Stimulated activated CD4-positive, alpha-beta T cell treated with anti-CD3 and anti-CD28 coated beads, Interleukin-12 subunit alpha, Interleukin-12 subunit beta, amount 100 ng/mL, for 48 hours (primary cell): ENCODE results near the gene ANKRD23.
"Not testable (repeated sequence)": the region's sequence is repeated elsewhere in the genome, so short reads cannot be mapped to it uniquely, and the experiment has no call there.

Experiments used
- DNase-seq, 3 donors: peaks; one replicate each; pipeline ENCODE4 v3.0.0-alpha.2; 2020; ENCODE audit warnings: low read depth in 2 of 3, low spot score in 1 of 3

ANKRD23 gene

DNA sequence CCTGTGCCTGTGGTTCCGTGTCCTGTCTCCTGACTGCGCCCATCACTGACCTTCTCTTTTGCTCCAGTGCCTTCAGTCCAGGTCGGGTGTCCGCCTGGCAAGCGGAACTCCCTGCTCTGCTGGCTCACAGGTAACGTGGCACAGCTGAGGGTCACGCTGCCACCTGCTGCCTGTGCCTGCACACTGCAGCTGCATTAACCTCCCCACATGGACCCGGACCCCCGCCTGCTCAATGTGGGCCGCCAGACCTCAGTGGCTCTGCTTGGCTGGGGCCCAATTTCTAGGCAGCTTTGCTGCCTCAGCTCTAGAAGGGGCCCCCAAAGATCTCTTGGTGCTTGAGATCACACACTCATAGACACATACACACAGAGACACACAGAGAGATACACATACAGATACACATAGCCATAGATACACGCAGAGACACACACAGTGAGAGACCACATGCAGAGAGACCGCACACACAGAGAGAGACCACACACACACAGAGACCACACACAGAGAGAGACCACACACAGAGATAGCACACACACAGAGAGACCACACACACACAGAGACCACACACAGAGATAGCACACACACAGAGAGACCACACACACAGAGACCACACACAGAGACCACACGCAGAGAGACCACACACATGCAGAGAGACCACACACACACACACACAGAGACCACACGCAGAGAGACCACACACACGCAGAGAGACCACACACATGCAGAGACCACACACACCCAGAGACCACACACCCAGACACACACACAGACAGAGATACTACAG, 42.6 kb downstream of the ANKRD23 start:
- DNase-seq, result peak; percentile 56 to 71 (median 58)

DNA sequence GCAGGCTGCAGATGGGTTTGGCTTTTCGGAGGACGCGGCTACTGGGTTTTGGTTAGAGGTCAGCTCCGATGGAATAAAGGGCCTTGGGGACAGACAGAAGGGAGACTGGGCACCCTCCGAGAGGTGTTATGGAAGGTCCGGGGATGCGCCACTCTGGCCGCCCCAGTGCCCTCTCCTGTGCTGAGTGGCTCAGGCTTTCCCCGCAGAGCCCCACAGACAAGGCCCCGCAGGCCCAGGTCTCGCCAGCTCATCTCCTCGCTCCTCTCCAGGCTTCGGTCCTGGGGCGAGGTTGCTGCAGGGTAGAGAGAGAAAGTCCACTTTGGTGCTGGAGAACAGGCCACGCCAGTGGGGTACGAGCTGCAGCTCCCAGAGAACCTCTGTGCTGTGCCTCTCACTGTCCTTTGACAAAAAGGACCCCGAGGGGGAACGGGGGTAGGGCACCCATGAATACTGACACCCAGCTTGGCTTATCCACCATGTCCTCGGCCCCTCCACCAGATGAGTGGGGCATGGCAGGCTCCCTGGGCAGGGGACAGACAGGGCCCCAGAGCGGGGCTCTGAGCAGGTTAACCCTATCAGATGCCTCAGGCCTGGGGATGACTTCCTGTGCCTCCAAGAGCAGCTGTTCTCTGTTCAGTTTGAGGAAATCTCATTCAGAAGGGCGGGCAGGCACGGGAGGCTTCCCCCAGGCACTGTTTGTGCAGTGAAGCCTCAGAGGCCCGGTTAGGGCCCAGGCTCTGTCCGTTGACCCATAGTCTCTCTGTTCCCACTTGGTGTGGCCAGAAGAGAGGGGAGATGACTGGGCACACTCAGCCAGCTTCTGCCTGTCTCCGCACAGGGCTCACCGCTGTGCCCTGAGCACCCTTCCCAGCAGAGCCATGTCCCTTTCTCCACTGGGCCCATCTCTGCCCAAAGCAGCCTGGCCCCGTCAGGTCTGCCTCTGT, 43.5 kb downstream of the ANKRD23 start:
- DNase-seq, result no peak

DNA sequence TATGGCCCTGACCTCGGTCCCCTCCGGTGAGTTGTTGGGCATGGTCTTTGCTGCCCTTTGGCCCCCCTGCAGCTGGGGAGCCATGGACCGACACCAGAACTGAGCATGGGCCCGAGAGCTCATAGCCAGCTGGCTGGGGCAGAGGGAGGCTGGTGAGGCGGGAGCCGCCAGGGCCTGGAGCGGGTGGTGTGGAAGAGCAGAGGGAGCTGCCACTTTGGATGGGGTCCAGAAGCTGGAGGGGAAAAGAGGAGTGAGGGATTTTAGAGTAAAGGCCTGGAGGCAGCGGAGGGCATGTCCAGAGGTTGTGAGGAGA, 44.2 kb downstream of the ANKRD23 start:
- DNase-seq, result no peak

DNA sequence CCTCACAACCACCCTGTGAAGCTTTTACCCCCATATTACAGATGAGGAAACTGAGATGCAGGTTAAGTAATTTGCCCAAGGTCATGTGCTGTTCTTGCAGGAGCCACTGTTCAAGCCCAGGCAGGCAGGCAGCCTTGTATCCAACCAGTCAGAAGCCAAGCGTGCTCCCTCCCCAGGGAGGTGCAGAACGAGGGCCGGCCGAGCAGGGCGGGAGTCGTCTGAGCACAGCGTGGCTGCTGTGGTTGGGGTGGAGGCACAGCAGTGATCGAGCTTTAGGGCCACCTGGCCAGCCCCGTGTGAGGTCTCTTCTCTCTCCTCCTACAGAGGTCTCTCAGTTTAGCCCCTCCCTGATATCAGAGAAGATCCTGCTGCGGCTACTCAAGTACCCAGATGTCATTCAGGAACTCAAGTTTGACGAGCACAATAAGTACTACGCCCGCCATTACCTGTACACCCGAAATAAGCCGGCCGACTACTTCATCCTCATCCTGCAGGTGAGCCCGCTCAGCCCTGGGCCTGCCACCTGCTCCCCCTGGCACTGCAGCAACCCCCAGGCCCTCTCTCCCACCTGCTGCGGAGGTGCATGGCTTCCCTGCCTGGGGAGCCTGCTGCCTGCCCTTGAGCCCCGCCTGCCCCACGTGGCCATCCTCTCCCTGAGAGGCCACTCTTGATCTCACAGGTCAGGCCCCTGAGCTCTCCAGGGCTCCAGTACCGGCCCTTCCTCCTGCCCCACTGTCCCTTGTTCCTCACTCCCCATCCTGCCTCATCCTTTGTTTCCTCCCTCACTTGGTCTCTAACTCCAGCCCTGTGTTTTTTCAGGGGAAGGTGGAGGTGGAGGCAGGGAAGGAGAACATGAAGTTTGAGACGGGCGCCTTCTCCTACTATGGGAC, 44.8 kb downstream of the ANKRD23 start:
- no peak for DNase-seq

DNA sequence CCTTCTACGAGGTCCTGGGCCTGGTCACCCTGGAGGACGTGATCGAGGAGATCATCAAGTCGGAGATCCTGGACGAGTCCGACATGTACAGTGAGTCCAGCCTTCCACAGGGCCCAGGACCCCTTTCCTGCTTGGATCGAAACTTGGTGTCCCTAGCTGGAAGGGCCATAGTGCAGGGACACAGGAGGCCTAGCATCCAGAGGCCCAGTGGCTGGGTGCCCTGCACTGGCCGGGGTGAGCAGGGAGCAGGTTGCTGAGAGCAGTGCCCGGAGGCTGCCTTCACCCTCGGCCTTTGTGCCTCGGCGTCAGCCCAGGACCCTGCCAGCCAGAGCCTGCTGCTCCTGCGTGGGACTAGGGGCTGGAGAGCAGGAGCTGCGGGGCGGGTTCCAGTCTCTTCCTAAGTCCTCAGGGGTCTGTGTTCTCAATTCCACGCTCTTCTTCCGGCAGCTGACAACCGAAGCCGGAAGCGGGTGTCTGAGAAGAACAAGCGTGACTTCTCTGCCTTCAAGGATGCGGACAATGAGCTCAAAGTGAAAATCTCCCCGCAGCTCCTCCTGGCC, 46.7 kb downstream of the ANKRD23 start:
- no peak for DNase-seq

DNA sequence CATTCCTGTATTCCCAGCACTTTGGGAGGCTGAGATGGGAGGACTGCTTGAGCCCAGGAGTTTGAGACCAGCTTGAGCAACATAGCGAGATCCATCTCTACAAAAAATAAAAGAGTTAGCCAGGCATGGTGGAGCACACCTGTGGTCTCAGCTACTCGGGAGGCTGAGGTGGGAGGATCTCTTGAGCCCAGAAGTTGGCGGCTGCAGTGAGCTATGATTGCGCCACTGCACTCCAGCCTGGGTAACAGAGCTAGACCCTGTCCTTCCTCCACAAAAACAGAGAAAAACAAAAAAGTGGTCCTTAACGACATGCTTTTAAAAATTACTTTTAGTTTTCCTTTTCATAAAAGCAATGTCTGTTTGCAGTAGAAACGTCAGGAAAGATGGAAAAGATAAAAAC, 47.3 kb downstream of the ANKRD23 start:
- not testable (repeated sequence) for DNase-seq

DNA sequence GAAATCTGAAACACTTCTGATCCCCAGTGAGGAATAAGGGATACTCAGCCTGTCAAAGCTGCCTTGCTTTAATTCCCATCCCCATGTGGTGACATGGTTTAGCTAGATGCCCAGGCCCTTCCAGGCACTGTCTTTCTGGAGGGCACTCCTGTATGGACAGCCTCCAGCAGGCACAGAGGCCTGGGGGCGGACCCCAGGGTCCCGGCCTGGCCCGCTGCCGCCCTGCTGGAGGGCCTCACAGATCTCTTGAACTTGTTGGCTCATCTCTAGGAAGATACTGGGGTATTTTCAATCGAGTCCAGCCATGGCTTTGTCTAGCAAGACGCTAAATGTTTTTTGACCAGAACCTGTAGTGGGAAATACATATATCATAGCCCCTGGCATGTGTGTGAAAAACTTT, 48.7 kb downstream of the ANKRD23 start:
- no peak for DNase-seq

DNA sequence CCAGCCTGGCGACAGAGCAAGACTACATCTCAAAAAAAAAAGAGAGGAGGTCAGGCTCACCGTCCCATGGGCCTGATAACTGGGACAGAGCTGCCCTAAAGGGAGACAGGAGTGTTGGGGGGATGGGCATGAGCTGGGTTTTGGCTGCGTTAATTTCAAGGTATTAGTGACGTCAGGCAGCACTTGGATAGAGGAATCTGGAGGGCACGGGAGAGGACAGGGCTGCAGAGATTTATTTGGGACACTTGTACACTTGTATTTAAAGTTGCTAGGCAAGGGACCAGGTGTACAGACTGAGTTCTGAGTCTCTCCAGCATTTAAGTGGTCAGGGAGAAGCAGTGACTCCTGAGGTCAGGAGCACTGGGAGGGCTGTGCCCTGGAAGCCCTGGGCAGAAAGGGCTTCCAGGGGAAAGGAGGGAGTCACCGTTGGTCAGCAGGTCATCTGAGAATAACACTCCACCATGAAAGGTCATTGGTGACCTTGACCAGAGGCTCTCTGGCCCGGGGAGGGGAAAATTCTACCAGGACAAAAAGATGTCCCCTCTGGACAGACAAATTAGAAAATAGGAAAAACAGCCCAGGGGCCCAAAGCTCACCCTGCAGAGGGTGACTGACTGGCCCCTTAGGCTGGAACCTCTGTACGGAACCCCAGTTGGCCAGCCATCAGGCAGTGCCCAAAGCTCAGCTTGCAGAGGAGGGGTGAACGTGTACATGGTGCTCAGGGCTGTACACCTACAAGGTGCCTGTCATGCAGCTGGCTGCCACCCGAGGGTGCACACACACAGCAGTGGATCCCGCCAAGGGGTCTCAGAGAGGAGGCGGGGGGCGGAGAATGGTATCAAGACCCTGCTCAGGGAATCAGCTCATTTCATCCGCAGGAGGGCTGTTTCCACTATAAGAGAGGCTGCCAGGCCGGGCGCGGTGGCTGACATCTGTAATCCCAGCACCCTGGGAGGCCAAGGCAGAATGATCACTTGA, 50.8 kb downstream of the ANKRD23 start:
- no peak for DNase-seq

DNA sequence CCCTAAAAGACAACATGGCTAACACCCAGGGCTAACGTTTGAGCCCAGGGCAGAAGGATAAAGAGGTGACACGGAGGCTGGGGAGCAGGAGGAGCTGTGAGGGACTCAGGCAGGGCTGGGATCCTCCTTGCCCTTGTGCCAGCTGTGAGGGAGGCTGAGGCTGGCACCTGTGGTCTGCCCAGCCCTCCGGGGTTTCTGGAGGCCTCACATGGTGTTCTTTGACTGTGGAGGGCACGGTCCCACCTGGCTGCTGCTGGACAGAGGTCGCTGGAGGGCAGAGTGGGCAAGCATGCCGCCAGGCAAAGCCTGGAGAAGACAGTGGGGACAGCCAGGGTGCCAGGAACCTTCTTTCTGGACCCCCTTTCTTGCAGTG, 54.6 kb downstream of the ANKRD23 start:
- no peak for DNase-seq

DNA sequence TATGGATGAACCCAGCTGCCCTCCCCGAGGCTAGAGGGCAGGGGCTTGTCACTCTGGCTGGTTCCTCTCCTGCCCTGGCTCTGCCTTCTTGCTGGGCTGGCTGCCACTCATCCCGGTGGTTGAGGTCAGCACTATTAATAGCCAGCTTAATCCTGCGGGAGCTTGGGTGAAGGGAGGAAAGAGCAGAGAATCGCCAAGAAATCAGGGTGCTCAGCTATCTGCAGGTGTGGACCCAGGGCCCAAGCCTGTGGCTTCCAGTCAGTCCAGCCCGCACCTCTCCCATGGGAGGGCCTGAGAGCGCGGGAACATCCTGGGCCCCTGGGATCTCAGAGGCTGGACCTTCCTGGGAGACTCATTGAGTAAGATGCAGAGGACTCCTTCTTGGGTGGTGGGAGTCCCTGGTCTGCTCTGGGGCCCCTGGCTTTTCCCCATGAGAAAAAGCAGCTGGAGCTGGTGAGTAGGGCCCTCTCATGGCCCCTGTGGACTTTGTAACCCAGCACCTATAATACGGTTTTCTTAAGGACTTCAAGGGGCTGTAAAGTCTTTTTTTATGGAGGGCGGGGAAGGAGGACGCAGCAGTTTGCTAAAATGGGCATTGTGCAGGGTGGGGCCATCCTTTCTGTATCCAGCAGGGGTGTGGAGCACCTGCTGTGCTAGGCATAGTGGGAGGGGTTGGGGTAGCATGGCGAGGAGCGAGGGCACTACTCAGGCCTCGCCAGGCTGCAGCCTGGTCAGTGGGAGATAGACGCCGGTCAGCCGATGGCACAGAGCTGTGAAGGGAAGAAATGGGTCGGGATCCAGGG, 55.2 kb downstream of the ANKRD23 start:
- DNase-seq, result no peak
